ENCODE data around the gene UBE2C.

UBE2C gene

DNA sequence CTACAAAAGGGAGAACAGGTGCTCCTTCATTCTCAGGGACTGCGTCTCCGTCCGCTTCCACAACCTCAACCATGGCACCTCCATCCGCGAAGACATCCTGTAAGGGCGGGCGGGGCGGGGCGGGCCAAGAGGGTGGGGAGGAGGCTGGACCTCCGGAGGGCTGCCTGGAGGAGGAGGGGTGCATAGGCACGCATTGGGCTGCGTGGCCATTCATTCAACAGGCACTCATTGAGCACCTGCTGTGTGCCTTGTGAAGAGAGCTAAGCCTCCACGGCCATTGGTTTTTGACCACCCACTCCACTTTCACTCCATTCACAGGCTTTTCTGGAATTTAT is 45.4 kb downstream of the UBE2C start:
- H3K27me3 ChIP-seq (ENCODE audit: insufficient read depth, poor library complexity, severe bottlenecking) = no peaks in the 10 kb centered on the region
- DNase-seq (ENCODE audit: low read depth in 1 of 2, low spot score in 1 of 2) = no peak
- H3K4me3 ChIP-seq (replicated peaks; ENCODE audit: insufficient read depth, low read length) = peak overlapping the region; percentile 94
- peak overlapping the region; percentile 77 for H3K27ac ChIP-seq (replicated peaks)
- TF ChIP-seq, protein P1, sequence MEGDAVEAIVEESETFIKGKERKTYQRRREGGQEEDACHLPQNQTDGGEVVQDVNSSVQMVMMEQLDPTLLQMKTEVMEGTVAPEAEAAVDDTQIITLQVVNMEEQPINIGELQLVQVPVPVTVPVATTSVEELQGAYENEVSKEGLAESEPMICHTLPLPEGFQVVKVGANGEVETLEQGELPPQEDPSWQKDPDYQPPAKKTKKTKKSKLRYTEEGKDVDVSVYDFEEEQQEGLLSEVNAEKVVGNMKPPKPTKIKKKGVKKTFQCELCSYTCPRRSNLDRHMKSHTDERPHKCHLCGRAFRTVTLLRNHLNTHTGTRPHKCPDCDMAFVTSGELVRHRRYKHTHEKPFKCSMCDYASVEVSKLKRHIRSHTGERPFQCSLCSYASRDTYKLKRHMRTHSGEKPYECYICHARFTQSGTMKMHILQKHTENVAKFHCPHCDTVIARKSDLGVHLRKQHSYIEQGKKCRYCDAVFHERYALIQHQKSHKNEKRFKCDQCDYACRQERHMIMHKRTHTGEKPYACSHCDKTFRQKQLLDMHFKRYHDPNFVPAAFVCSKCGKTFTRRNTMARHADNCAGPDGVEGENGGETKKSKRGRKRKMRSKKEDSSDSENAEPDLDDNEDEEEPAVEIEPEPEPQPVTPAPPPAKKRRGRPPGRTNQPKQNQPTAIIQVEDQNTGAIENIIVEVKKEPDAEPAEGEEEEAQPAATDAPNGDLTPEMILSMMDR (IDR thresholded peaks at IDR 0.05; ENCODE audit: insufficient read depth, low read length) = no peak
- TF ChIP-seq POLR2AphosphoS5 (IDR thresholded peaks at IDR 0.05; ENCODE audit: low read depth) (no peak), SPI1 (IDR thresholded peaks at IDR 0.05; ENCODE audit: borderline replicate concordance, low read depth) (no peak), GABPA (IDR thresholded peaks at IDR 0.05; ENCODE audit: low read depth) (no peak)
- TF ChIP-seq, protein P2, sequence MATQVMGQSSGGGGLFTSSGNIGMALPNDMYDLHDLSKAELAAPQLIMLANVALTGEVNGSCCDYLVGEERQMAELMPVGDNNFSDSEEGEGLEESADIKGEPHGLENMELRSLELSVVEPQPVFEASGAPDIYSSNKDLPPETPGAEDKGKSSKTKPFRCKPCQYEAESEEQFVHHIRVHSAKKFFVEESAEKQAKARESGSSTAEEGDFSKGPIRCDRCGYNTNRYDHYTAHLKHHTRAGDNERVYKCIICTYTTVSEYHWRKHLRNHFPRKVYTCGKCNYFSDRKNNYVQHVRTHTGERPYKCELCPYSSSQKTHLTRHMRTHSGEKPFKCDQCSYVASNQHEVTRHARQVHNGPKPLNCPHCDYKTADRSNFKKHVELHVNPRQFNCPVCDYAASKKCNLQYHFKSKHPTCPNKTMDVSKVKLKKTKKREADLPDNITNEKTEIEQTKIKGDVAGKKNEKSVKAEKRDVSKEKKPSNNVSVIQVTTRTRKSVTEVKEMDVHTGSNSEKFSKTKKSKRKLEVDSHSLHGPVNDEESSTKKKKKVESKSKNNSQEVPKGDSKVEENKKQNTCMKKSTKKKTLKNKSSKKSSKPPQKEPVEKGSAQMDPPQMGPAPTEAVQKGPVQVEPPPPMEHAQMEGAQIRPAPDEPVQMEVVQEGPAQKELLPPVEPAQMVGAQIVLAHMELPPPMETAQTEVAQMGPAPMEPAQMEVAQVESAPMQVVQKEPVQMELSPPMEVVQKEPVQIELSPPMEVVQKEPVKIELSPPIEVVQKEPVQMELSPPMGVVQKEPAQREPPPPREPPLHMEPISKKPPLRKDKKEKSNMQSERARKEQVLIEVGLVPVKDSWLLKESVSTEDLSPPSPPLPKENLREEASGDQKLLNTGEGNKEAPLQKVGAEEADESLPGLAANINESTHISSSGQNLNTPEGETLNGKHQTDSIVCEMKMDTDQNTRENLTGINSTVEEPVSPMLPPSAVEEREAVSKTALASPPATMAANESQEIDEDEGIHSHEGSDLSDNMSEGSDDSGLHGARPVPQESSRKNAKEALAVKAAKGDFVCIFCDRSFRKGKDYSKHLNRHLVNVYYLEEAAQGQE (IDR thresholded peaks at IDR 0.05; ENCODE audit: insufficient replicate concordance, low read depth) = no peak

GRCh38 chr20:45859916-45860315 is 47.5 kb downstream of the UBE2C start:
- DNase-seq (ENCODE audit: low read depth in 1 of 2, low spot score in 1 of 2) = no peak
- no peak for TF ChIP-seq GABPA (IDR thresholded peaks at IDR 0.05; ENCODE audit: low read depth)
- TF ChIP-seq, protein P2 (IDR thresholded peaks at IDR 0.05; ENCODE audit: insufficient replicate concordance, low read depth) = no peak
- no peak for TF ChIP-seq SPI1 (IDR thresholded peaks at IDR 0.05; ENCODE audit: borderline replicate concordance, low read depth)
- no peak for TF ChIP-seq POLR2AphosphoS5 (IDR thresholded peaks at IDR 0.05; ENCODE audit: low read depth)
- TF ChIP-seq, protein P1 (IDR thresholded peaks at IDR 0.05; ENCODE audit: insufficient read depth, low read length) = no peak
- no peak overlapping the region for H3K4me3 ChIP-seq (replicated peaks; ENCODE audit: insufficient read depth, low read length)
- no peaks in the 10 kb centered on the region for H3K27me3 ChIP-seq (ENCODE audit: insufficient read depth, poor library complexity, severe bottlenecking)
- no peak overlapping the region for H3K27ac ChIP-seq (replicated peaks)

DNA sequence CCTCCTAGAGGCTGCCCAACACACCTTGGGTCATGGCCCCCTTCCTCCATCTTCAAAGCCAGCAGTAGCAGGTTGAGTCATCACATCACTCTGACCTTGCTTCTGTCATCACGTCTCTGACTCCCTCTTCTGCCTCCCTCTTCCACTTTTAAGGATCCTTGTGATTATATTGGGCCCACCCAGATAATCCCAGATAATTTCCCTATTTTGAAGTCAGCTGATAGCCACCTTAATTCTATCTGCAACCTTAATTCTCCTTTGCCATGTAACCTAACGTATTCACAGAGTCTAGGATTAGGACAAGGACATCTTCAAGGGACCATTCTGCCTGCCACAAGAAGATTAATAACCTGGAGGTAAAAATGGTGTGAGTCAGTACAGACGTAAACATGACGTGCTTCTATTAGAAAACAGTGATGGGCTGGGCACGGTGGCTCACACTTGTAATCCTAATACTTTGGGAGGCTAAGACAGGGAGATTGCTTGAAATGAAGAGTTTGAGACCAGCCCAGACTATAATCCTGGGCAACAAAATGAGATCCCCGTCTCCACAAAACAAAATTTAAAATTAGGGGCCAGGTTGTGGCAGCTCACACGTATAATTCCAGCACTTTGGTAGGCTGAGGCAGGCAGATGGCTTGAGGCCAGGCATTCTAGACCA is 48.2 kb downstream of the UBE2C start:
- no peak overlapping the region for H3K27ac ChIP-seq (replicated peaks)
- H3K27me3 ChIP-seq (ENCODE audit: insufficient read depth, poor library complexity, severe bottlenecking) = no peaks in the 10 kb centered on the region
- DNase-seq (ENCODE audit: low read depth in 1 of 2, low spot score in 1 of 2) = no peak
- TF ChIP-seq, protein P2 (IDR thresholded peaks at IDR 0.05; ENCODE audit: insufficient replicate concordance, low read depth) = no peak
- no peak for TF ChIP-seq GABPA (IDR thresholded peaks at IDR 0.05; ENCODE audit: low read depth)
- H3K4me3 ChIP-seq (replicated peaks; ENCODE audit: insufficient read depth, low read length) = no peak overlapping the region

Measured in HL-60 (cell line).